ENCODE results near the gene UBE2L5. TPM values are rescaled to one million over a fixed set of nuclear protein-coding genes. Genes with fewer than 3 reads are reported as not detected.
"Not testable (repeated sequence)": the region's sequence is repeated elsewhere in the genome, so short reads cannot be mapped to it uniquely, and the experiment has no call there.

UBE2L5 gene
- total RNA-seq, 3 donors from 2014 or later (not counting 1 experiment from before 2014, with no cell fraction given) = not detected

DNA sequence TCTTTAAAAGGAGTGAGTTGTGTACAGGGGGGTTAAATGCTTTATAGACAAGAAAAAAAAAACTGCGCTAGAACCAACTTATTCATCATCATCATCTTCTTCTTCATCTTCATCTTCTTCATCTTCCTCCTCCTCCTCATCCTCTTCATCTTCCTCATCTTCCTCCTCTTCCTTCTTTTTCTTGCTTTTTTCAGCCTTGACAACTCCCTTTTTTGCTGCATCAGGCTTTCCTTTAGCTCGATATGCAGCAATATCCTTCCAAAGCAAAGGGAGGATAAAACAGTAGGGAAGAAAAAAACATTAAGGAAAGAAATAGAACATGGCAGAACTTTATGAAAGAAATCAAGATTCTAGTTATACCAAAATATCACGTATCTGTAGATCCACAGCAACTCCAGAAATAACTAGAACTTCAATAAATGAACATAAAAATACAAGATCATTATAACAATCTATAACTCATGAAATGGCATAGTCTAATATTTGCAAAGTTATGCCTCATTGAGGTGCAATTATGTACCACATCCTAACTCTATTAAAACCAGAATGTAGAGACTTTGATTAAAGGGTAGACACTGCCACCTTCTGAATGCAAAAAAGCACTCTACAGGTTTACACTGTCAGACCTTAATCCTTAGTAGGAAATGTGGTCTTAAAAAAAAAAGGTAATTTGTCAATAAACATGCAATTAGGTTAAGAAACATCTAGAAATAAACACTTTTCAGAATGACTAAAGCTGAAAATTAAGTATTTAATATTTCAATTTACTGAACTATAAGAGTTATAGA lies 39.2 kb downstream of the UBE2L5 start:
- H3K4me1 ChIP-seq (ENCODE audit: control insufficient read depth, insufficient read depth, low read length) = peaks cover 13% of the 10 kb centered on the region
- peak overlapping the region; percentile 85 to 95 for H3K27ac Mint-ChIP-seq
- H3K9me3 ChIP-seq (ENCODE audit: control insufficient read depth, insufficient read depth, low read length); H3K27ac ChIP-seq (ENCODE audit: low read length); H3K4me3 ChIP-seq (ENCODE audit: low read length); H3K27me3 ChIP-seq (ENCODE audit: control insufficient read depth, insufficient read depth, low read length); H3K27me3 Mint-ChIP-seq (ENCODE audit: low read depth in 2 of 2); H3K9me3 Mint-ChIP-seq; ATAC-seq: not testable (repeated sequence)
- peaks cover 40% of the 10 kb centered on the region for H3K36me3 ChIP-seq (ENCODE audit: control insufficient read depth, insufficient read depth, low read length)
- H3K4me1 Mint-ChIP-seq = peaks cover 43 to 51% of the 10 kb centered on the region in 2 donors
- peaks cover 12% of the 10 kb centered on the region for H3K36me3 Mint-ChIP-seq
- TF ChIP-seq, protein P1, sequence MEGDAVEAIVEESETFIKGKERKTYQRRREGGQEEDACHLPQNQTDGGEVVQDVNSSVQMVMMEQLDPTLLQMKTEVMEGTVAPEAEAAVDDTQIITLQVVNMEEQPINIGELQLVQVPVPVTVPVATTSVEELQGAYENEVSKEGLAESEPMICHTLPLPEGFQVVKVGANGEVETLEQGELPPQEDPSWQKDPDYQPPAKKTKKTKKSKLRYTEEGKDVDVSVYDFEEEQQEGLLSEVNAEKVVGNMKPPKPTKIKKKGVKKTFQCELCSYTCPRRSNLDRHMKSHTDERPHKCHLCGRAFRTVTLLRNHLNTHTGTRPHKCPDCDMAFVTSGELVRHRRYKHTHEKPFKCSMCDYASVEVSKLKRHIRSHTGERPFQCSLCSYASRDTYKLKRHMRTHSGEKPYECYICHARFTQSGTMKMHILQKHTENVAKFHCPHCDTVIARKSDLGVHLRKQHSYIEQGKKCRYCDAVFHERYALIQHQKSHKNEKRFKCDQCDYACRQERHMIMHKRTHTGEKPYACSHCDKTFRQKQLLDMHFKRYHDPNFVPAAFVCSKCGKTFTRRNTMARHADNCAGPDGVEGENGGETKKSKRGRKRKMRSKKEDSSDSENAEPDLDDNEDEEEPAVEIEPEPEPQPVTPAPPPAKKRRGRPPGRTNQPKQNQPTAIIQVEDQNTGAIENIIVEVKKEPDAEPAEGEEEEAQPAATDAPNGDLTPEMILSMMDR (IDR thresholded peaks at IDR 0.05) = peak; percentile 49
- intact Hi-C loops (cut with micrococcal nuclease) = loop anchor here (1.0 to 10.0 kb wide), 5 partner anchors 39 to 329 kb away; partner anchors contain the start of gene UBE2L5
- WGBS (ENCODE audit: insufficient coverage) = no CpG with 5 or more reads among the region's 3 CpGs
- H3K4me3 Mint-ChIP-seq = peak overlapping the region; percentile 62
- DNase-seq = peak in 1 of 2 donors; percentile 77

DNA sequence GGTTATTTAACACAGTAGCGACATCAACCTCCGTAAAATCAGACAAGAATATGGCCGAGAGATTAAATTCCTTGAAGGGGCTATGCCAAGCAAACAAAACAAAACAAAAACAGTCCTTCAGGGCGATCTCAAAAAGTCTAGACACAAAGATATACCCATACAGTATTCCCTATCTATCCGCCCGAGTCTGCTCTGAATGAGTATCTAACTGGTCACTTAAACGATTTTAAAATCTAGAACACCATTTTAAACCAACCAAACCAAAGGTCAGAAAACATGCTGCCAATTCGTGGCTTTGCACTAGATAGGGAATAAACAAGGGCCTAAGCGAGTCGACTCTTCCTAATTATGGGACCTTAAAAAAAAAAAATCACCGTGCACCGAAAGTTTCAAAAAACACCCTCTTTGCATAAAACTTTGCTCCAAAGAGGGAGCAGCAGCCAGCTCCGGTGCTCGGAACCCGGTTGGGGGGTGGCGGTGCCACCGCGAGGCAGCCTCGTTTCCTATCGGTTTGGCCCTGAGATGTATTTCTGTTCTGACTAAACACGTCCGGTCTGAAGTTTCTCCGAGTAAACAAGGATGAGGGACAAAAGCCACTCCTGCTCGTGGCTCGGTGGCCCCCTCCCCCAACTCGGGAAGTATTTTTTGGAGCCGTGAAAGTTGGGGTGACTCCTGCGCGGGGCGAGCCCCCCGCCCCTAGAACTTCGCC lies 41.6 kb downstream of the UBE2L5 start:
- H3K4me3 ChIP-seq (ENCODE audit: low read length) = peak overlapping the region; percentile 59
- peaks cover 43 to 50% of the 10 kb centered on the region in 2 donors for H3K4me1 Mint-ChIP-seq
- ATAC-seq (peak; percentile 8 to 31 (median 13)), DNase-seq (peak in 1 of 2 donors; percentile 81)
- peaks cover 13% of the 10 kb centered on the region for H3K4me1 ChIP-seq (ENCODE audit: control insufficient read depth, insufficient read depth, low read length)
- H3K27me3 ChIP-seq (ENCODE audit: control insufficient read depth, insufficient read depth, low read length) = no peaks in the 10 kb centered on the region
- H3K36me3 ChIP-seq (ENCODE audit: control insufficient read depth, insufficient read depth, low read length) = peaks cover 31% of the 10 kb centered on the region
- intact Hi-C loops (cut with micrococcal nuclease) = loop anchor here (1.0 to 10.0 kb wide), 6 partner anchors 42 to 317 kb away; partner anchors contain the start of genes KATNAL1 and UBE2L5
- peak overlapping the region; percentile 95 to 98 for H3K27ac Mint-ChIP-seq
- H3K9me3 Mint-ChIP-seq = no peaks in the 10 kb centered on the region
- H3K27ac ChIP-seq (ENCODE audit: low read length) = peak overlapping the region; percentile 91
- TF ChIP-seq, protein P1 (IDR thresholded peaks at IDR 0.05) = no peak
- no peaks in the 10 kb centered on the region for H3K27me3 Mint-ChIP-seq (ENCODE audit: low read depth in 2 of 2)
- H3K4me3 Mint-ChIP-seq = peak overlapping the region; percentile 92
- H3K36me3 Mint-ChIP-seq = peaks cover 12% of the 10 kb centered on the region
- WGBS (ENCODE audit: insufficient coverage) = under 1% methylated on average over 32 of the region's 32 CpGs
- no peaks in the 10 kb centered on the region for H3K9me3 ChIP-seq (ENCODE audit: control insufficient read depth, insufficient read depth, low read length)

DNA sequence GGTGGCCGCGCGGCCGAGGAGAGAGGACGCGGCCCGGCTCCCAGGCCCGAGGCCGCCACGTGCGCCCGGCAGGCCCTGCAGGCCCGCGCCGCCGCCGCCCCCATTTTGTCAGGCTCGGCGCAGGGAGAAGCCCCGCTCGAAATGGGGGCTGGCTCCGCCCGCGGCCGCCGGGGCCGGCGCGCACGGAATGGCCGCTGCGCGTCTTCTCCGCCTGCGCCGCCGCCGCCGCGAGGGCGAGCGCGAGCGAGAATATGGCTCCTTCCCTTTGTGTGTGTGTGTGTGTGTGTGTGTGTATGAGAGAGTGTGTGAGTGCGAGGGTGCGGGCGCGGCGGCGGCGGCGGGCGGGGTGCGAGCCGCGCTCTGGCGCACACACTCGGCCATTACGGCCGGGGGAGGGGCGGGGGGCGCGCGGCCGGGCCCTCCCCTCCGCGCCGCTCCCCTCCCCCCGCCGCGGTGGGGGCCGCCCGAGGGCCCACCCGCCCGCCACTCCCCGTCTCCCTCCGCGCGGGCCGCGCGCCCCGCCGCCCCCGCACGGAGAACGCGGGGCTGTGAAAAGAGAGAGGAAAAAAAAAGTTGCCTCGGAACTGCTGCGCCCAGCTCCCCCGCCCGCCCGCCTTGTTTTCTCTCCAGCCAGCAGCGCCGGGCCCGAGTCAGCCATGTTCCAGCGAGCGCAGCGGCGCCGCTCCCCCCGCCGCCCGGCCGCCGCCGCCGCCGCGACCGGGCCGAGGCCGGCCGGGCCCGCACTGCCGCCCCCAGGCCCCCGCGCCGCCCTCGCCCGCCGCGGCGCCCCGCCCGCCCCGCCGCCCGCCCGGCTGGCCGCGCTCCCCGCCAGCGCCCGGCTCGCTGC lies 42.4 kb downstream of the UBE2L5 start:
- Mint-ChIP-seq H3K27me3 (ENCODE audit: low read depth in 2 of 2) (no peaks in the 10 kb centered on the region), H3K9me3 (no peaks in the 10 kb centered on the region), H3K36me3 (peaks cover 12% of the 10 kb centered on the region), H3K4me3 (peak overlapping the region; percentile 92), H3K4me1 (peaks cover 36 to 44% of the 10 kb centered on the region in 2 donors), H3K27ac (peak overlapping the region; percentile 95 to 98)
- DNase-seq (peak; percentile 80 to 88), ATAC-seq (peak; percentile 57 to 80 (median 65))
- Histone ChIP-seq H3K27ac (ENCODE audit: low read length) (peak overlapping the region; percentile 91), H3K4me3 (ENCODE audit: low read length) (peak overlapping the region; percentile 59), H3K36me3 (ENCODE audit: control insufficient read depth, insufficient read depth, low read length) (peaks cover 25% of the 10 kb centered on the region), H3K4me1 (ENCODE audit: control insufficient read depth, insufficient read depth, low read length) (peaks cover 13% of the 10 kb centered on the region), H3K27me3 (ENCODE audit: control insufficient read depth, insufficient read depth, low read length) (no peaks in the 10 kb centered on the region), H3K9me3 (ENCODE audit: control insufficient read depth, insufficient read depth, low read length) (no peaks in the 10 kb centered on the region)
- TF ChIP-seq, protein P1 (IDR thresholded peaks at IDR 0.05) = no peak
- intact Hi-C loops (cut with micrococcal nuclease) = loop anchor here (1.0 to 10.0 kb wide), 7 partner anchors 42 to 317 kb away; partner anchors contain the start of genes KATNAL1, UBE2L5 and USPL1
- WGBS (ENCODE audit: insufficient coverage) = under 1% methylated on average over 130 of the region's 136 CpGs

Measured in natural killer cell (primary cell).